Left lobe of liver (tissue), 2 donors: ENCODE measurements around the gene MAGI2. TPM values are rescaled to one million over a fixed set of nuclear protein-coding genes. Genes with fewer than 3 reads are reported as not detected.
A peak's percentile ranks its signal among the peaks of the same experiment; 100 is the strongest.

Source experiments
- ATAC-seq: fragments of 200-7000 bp; cut with Tn5 transposase; one replicate; pipeline ENCODE4 v1.9.1; 2020; ENCODE audit warnings: mild to moderate bottlenecking, moderate library complexity
- DNase-seq: peaks from one replicate; pipeline ENCODE4 v3.0.0-alpha.2; 2020; ENCODE audit warnings: low spot score
- total RNA-seq: library from RNA; stranded (reverse); gene quantifications from one replicate; pipeline ENCODE4 v1.2.1, GENCODE V29; 2021
- donor health status: DM: no; HTN: no; CAD: no; lungs with moderate emphysema.
- donor health status: DM: no; HTN: yes; CAD: no.

The MAGI2 gene
- total RNA-seq, 1 donor from 2014 or later, result 2.9 TPM

DNA sequence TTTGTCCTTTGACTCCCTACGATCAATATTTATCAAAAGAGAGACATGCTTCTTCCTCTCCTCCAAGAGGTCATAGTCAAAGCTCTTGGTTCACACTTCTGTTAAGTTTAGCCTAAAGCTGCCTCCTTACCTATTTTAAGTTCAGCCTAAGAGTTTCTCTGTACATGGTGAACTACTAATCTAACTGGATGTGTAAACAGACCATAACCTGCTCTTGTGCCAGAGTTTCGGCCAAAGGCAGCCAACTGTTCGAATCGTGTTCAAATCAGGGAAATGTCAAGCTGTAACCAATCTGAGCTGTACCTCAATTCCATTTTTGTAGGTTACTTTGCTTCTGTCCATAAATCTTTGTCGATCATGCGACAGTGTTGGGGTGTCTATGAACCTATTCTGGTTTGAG is 1240.1 kb downstream of the MAGI2 start:
- DNase-seq (no peak), ATAC-seq (no peak)

DNA sequence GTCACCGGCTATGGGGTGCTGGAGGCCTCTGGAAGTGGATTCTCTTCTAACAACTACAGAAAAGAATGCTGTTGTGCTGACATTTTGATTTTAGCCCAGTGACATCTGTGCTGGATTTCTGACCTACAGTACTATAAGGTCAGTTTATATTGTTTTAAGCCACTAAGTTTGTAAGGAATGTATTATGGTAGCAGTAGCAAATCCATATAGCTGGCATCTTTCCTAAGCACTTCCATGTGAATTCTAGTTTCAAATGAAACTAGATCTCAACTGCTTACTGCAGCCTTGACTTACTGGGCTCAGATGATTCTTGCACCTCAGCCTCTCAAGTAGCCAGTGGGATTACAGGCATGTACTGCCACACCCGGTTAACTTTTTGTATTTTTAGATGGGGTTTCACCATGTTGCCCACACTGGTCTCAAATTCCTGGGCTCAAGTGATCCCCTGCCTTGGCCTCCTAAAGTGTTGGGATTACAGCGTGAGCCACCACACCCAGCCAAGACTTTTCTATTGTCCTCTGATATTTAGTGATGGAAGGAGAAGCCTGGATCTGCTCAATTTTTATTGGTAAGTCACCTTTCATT is 1240.9 kb downstream of the MAGI2 start:
- no peak for DNase-seq
- no peak for ATAC-seq

DNA sequence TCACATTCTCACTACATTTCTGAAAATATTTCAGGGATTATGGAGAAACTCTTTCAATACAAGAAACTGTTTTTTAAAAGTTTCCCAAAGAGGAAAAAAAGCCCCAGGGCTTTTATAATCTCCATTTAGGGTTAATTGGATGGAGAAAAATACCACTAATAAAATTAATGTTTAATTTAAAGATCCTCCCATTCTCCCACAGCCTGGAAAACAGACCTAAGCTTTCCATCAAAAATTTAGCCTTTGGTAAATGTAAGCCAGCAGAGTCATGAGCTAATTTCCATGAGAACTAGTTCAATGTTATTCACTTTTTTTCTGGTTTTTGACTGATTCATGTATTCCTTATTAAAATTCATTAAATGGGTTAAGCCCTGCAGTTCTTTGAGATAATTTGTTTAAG is 1246.2 kb downstream of the MAGI2 start:
- DNase-seq, result no peak
- ATAC-seq, result no peak

DNA sequence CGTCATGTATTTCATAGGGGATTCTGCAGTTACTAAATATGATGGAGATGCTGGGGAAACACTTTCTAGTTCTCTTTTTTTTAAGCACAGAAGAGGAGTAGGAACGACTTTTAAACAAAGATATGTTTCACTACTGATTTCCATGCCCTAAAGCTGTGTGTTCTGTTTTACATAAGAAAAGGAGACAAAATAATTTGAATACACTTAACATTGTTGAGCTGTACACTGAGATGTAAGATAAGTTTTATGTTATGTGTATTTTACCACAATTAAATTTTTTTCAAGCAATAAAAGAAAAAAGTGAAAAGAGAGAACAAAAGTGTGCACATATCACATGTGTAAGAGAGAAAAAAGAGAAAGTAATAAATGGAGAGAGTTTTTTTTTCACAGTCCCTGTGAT is 1246.7 kb downstream of the MAGI2 start:
- ATAC-seq, result no peak

DNA sequence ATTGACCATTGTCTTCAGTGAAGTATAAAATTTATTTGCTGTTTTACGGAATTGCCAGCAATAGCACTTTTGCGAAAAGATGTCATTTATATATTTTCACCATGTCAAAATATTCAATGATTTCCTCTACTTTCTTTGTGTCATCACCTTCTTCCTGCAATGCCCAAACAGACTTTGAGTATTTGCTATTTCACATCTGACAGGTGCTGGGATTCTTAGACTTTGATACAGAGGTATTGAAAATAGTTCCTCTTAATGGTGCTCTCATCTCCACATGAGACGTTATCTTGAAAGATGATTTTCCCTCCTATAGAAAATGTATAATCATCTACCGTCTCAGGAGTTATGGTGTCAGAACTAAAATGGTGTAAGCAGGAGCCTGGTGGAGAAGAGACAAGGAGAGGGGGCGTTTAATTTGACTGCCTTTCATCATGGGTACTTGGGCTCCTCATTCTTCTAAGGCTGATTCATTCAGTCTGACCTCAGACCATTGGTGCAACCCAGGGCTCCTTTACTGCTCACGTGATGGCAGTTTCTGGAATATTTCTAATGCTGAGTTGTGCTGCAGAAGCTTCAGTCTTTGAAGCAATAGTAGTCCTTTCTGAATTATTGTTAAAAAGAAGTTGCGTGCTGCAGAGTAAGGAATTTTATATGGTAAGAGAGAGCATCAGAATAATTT is 1250.3 kb downstream of the MAGI2 start:
- ATAC-seq, result no peak

More for the DNA sequence above, 1246.7 kb downstream of the MAGI2 start:
- DNase-seq, result no peak

DNA sequence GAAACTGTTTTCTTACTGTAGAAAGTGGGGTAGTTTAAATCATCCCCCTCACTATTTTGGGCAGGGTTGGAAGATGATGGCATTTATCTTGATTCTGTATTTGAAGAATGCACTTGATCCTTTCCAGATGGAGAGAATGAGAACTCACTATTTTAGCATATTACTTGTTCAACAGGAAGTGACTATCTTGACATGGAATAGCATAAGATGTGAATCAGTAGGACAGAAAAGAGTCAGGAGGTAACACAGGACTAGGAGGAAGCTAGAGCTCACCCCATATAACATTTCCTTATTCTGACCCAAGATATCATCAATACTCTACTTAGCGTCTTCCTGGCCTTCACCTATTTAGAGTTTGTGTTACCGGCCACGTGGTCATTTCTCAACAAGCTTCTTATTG is 1254.7 kb downstream of the MAGI2 start:
- DNase-seq, result no peak
- ATAC-seq, result no peak

More for the DNA sequence above, 1250.3 kb downstream of the MAGI2 start:
- no peak for DNase-seq

DNA sequence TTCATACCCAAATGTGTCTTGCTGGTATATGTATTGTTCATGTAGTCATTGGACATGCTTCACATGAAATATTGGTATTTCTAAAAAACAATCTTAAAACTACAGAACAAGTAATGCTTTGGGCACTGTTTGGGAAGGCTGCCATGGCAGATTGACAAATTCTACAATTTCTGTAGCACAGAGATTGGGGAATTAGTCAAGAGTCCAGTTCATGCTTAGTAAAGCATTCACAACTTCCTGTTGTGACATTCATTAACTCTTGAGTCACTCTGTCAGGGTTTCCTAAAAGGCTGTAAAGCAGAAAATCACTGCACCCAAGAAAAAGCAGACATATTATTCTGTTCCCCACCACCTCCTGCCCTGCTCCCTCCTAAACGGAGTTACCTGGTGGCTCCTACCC is 1256.0 kb downstream of the MAGI2 start:
- DNase-seq, result no peak
- peak; percentile 63 for ATAC-seq

DNA sequence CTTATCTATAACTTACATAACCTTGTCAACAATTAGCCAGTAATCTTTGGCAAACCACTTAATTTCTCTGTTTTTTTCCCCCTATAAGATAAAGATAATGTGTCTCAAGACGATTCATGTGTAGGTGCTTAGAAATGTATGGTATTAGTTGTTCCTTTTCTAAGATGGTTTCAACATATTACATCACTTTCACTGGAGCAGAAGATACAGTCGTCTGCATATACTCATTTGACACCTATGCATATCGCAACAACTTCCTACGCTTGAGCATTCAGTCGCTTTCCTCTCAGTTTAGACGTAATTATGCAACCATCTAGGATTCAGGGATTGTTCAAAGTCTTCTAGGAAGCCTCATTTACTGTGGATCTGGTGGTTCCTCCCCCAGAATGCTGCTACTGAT is 1258.2 kb downstream of the MAGI2 start:
- ATAC-seq, result no peak
- DNase-seq, result no peak

DNA sequence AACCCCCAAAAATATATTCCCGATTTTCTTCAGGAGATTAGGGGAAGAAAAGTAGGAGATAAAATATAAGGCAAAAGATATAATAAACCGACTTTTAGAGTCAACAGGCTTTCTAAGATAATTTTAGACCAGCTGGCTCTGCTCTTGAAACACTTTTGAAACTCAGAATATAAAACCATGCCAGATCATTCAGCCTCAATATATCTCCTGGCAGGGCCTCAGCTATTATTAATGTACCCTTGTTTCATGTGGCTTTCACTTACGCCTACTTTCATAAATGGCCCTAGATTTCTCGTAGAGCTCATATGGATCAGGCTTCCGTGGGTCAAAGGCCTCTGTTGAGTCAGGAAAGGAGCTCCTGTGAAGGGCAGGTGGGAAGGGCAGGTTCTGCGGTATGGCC is 1258.9 kb downstream of the MAGI2 start:
- no peak for ATAC-seq
- DNase-seq, result no peak

DNA sequence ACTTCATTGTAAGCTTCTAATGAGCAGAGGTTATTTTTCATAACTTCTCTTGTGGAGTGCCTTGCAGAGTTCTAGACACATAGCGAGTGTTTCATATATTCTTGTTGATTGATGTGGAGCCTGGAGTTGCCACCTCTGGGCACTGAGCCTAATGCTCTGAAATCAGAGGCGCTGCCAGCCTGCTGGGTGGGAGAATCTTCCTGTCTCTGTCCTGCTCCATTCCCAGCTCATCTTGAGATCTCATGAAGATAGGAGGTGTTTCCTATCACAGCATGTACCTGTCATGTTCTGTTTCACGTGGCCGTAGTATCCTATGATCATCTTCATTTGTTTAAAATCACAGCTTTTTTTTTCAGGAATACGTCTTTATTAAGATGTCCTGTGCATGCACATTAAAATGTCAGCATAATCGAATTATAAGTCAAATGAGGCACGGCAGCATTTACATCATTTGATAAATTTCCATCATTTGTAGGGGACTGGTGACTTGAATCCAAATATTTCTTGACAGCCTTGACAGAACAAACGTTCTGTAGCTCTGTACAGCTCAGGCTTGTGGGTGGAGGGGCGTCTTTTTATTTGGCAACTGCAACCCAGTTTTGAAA is 1261.9 kb downstream of the MAGI2 start:
- DNase-seq, result no peak
- ATAC-seq, result no peak

DNA sequence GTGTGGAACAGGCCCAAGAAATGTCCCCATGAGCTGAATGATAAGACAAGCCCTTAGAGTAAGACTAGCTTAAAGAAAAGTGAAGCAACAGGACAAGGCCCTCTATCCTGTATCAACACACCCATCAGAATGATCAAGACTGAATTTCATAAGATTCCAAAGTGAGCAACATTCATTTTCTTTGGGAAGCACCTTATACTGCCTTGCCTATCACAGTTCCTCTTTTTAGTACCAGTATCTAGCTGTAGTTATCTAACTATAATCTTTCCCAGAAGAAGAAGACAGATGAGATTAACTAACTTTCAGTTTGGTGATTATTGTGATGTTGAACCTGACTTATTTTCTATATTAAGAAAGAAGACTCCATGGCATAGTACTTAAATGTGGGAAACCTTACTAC is 1263.7 kb downstream of the MAGI2 start:
- no peak for DNase-seq
- ATAC-seq, result no peak

DNA sequence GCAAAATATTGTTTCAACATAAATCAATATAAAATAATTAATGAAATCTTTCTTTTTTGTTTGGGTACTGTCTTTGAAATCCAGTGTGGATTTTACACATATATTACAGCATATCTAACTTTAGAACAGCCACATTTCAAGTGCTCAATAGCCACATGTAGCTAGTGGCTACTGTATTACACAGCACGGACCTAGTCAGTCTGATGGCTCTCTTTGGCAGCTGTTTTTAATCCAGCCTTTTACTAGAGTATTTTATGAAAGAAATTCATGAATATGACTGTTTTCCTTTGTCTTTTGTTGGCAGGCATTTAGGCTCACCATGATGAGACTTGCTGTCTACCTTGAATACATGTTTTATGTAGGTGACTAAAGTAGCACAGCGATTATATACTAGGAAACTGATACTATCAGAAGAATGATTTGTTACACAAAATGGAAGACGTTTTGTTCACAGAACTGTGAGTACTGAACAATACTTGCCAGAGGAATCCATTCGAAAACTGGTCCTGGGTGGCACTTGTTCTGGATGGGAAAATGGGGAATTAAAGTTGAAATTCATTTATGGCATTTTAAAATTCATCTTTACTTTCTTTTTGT is 1268.2 kb downstream of the MAGI2 start:
- DNase-seq, result no peak
- ATAC-seq, result no peak

DNA sequence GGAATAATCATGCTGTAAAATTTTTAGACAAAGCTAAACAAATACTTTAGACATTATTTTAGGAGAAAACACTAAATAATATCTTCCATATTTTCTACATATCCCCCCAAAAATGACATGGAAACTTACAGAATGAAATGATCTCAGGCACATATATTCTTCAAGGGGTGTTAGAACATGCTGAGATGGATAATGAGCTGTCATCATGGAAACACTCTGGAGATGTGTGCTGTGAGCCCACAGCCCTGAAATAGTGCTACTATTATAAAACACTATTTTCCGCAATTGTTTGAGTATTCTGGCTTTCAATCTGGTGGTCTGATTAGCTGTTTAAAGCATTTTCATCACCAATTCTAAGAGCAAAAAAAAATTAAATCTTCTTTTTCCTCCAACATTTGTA is 1269.2 kb downstream of the MAGI2 start:
- DNase-seq, result no peak
- no peak for ATAC-seq

DNA sequence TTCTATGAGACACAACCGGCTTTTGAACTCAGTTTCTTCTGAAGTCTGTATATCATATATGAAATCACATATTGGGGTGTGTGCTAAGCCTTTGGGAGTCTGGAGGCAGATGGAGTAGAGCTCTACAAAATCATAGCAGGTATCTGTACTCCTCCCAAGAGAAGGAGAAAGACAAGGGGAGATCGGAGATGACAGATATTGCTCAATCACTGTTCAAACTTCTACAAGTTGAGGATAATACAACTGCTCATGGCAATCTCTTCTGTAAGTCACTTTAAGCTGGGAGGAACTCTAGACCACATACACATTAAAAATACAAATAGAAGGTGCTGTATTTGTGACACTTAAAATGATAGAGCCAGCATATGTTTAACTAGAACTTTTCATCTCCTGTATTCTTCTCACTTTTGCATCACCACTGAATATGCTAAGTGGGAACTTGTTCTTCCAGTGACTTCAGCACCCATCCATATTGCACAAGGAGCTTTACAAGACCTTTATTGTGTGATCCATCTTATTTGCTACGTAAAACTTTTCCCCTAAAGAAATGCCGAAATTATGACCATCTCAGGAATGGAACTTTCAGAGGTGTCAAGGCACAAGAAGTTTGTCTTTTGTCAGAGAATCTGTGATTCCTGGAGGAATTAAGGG is 1273.5 kb downstream of the MAGI2 start:
- no peak for DNase-seq
- no peak for ATAC-seq

DNA sequence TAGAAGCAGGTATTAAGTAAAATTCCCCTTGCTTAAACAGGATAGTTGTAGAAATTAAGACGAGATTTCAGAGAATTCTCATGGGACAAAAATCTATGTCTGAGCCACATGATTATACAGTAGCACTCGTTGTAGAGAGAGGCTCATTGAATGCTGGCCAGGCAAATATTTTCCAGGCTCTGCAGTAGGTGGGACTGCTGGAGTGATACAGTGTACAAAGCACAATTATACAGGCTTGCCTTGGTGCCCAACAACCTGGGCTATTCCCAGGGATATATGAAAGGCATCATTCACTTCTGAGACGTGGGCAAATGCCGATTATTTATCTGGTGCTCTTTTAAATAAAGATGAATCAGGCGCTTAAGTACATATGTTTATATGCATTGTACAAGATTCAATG is 1274.3 kb downstream of the MAGI2 start:
- no peak for DNase-seq

DNA sequence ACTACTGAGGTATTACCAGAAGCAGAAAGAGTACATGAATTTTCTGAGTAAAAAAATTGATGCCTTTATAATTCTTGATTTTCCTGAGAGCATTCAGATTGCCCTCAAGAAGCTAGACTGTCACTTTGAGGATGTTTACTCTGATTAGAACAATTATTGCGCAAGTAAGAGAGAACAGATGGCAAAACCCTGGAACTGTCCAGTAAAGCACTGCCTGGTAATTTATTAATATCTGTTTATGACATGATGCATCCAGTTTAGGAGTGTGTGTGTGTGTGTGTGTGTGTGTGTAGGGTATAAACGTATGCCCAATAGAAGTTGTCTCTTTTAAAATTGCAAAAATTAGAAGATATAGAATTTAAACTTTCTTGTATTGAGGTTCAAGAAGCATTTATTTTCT is 1275.1 kb downstream of the MAGI2 start:
- ATAC-seq (no peak), DNase-seq (no peak)

More for the DNA sequence above, 1274.3 kb downstream of the MAGI2 start:
- no peak for ATAC-seq

DNA sequence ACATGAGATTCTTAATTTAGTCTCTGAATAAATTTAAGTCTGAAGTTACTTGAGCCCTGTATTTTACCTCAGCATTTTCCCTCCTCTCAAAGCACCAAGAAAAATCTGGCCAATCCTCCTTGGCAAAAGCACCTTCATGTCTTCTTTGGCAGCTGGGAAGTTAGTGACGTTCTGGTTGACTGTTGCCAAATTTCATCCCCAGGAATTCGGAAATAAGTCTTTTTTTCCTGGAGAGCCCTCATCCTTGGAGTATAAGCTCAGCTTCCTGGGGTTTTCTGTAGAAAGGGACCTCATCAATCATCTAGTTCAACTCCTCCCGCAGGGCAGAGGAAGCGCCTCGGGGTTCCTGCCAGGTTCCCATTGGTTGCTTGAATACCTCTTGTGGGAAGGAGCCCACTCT is 1277.3 kb downstream of the MAGI2 start:
- ATAC-seq, result no peak

DNA sequence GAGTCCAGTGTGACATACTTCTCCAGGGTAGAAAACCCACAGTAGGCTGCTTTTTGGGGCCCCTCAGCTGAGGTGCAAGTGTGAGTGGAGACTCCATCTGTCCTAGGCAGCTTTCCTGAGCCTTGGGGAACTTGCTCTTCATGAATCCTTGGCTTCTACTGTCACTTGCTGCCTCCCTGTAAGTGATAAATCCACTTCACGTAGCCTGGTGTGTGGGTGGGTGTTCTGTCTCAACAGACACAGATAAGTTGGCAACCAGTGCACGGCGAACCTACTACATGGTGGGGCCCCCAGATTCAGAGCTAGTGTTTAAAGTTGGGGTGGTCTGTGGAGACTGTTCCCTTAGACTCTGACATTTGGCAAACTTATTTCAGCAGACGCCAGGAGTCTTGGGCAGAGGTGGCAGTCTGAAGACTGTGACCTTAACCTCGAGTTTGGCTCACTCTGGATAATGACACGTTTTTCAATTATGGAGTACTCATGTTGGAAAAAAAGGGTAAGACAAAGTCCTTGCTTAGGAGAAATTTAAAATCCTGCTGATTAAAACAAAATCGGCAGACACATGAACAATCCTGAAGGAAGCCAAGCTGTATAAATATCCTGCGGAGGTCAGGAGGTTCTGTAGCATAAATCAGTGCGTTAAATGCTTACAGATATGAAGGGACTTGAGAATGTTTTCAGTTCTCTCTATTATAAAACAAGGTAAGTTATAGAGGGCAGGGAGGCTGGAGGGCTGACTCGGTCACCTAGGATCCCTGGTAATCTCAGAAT is 1278.0 kb downstream of the MAGI2 start:
- DNase-seq, result no peak
- ATAC-seq, result no peak

More for the DNA sequence above, 1277.3 kb downstream of the MAGI2 start:
- no peak for DNase-seq

DNA sequence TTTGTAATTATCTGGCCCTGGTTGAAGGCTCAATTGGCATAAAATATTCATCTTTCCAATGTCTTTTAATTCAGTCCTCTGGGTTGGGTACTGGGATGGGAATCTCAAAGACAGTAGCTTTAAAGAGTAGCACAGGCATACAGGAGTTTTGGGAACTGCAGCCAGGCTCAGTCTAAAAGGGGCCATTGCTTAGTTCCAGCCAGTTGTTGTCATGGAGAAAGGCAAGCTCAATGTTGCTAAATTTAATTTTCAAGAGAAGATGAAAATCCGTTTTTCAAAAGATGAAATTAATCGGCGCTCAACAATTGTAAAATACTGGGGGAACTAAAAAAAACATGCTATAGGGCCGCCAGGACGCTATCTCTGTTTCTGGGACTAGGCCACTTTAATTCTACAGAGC is 1279.8 kb downstream of the MAGI2 start:
- DNase-seq (no peak), ATAC-seq (no peak)

DNA sequence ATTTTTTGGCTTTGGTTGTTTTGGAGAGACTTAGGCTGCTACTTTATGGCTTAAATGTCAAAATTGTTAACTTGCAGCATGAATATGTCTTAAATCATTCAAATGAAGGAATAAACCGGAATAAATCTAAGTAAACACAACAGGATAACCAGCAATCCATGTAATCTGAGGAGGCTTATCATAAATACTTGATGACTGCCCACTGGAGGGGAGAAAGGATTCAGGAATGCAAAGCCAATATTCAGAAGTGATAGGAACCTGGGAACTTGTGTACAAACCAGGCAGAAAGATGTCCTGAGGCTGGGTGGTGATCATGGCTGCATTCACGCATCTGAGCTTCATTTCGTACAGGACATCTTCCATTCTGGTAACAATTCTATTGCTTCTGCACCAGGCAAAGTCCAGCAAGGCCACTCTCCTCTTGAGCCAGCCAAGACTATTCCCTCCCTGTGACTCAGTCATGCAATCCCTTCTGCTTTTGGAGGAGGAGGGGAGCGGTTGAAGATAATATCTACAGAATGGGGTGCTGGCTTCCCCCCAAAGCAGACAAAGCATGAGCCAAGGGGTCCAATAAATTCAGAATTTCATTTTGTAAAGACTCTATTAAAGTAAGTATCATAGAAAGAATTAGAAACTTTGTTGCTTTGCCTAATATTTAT is 1280.4 kb downstream of the MAGI2 start:
- no peak for ATAC-seq
- DNase-seq, result no peak
